Globus pallidus (tissue), 1 donor: ENCODE measurements around the gene HAAO.
A peak's percentile ranks its signal among the peaks of the same experiment; 100 is the strongest.
"Not testable (repeated sequence)": the region's sequence is repeated elsewhere in the genome, so short reads cannot be mapped to it uniquely, and the experiment has no call there.

Experiments used
- DNase-seq: peaks from one replicate; pipeline ENCODE4 v3.0.0-alpha.2; 2015; ENCODE audit warnings: low spot score

The HAAO gene

GRCh38 chr2:42747422-42747821, 45.0 kb downstream of the HAAO start:
- DNase-seq = no peak

GRCh38 chr2:42744545-42745082, 47.8 kb downstream of the HAAO start:
- DNase-seq = no peak

- no peak for DNase-seq
Measured at GRCh38 chr2:42743659-42743990, 48.8 kb downstream of the HAAO start.

DNA sequence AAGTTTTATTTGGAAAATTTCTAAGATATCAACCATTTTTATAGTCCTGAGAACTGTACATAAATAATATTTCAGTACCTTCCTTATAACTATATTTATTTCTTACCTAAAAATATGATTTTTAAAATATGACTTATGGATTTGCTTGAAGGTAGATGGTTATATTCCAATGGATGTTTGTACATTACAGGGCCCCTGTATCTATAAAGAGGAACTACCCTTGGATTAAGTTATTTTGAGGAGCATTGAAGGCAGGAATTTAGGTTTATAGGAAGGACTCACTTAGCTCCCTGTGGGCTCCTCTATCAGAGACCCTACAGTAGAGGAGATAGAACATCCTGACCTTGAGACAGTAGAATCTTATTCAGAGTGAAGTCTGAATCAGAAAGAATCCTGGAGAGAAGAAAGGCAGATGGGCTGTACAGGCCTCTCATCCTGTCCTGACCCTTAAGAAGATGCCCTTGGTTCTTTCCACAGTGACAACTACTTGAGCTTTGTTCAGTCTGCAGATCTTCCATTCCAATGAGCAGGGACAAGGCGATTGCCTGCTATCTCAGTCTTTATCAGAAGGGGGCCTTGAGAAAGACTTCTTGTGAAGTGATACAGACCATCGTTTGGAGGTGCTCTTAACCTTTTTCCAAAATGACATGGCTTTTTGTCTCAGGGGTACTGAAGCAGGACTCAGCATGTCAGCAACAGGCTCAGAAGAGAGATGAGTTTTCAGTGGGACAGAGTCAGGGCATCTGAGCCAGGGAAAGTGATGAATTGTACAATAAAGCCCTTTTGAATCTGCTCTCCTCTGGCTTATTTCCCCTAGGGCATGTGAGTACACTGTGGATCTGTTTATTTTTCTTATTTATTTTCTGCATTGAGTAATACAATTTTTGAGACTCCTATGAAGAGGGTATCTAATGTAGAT, 49.4 kb downstream of the HAAO start:
- DNase-seq = no peak

DNA sequence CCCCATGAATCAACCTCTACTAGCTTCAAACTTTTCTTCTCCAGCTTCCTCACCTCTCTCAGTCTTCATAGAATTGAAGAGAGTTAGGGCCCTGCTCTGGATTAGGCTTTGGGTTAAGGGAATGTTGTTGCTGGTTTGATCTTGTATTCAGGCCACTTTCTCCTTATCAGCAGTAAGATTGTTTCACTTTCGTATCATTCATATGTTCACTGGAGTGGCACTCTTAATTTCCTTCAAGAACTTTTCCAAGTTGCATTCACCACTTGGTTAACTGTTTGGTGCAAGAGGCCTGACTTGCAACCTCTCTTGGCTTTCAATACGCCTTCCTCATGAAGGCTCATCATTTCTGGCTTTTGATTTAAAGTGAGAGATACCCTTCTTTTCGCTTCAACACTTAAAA, 51.2 kb downstream of the HAAO start:
- no peak for DNase-seq

GRCh38 chr2:42736598-42737322, 55.6 kb downstream of the HAAO start:
- DNase-seq = no peak

GRCh38 chr2:42733852-42734251, 58.5 kb downstream of the HAAO start:
- DNase-seq = no peak

GRCh38 chr2:42731316-42731715, 61.1 kb downstream of the HAAO start:
- not testable (repeated sequence) for DNase-seq

DNA sequence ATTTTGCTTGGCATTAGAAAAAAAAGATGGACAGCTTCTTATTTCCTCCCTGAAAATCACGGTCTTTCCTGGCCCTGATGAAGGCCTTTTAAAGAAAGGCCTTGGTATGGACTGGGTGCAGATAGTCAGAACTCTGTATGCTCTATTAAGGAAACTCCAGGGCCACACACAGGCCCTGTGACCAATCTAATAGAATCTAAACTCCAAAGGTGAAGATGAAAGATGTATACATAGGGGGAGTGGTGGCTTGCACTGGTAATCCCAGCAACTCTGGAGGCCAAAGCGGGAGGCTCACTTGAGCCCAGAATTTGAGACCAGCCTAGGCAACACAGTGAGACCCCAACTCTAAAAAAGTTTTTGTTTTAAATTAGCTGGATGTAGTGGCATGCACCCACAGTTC, 65.7 kb downstream of the HAAO start:
- DNase-seq = no peak

DNA sequence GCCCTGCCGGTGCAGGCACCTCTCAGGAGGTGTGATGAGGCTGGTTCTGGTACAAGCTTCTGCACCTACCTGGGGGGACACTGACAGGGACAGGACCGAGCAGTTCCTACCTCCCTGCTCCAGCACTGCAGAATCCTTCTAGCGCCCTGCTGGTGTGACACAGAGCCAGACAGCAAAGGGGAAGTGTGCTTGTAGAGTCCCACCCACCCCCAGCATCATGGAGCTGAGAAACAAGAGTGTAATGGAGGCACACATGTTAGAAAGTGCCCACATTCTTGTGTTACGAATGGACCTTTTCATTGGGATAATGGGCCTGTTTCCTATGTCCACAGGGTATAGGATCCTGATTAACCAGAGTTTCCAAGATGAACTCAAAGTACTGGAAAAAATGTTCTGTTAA, 66.7 kb downstream of the HAAO start:
- DNase-seq = no peak

- DNase-seq = no peak
Measured at GRCh38 chr2:42724886-42725285, 67.5 kb downstream of the HAAO start.

DNA sequence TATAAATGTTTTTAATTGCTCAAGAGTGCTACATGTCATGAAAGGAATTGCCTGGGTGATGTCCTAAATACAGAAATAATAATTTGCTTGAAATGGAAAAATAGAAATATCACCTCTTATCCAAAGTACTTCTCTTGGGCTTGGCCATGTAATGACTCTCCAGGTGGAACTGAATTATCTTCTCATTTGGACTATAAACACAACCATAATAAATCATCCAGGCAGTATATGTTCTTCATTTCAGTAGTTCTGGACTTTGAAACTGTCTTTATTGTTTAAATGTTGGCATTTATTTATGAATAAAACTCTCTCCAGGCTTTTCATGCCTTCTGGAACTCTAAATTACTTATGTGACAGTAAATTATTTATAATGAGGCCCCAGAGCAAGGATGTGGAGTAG, 68.9 kb downstream of the HAAO start:
- DNase-seq = no peak

GRCh38 chr2:42722320-42723190, 69.8 kb downstream of the HAAO start:
- peak; percentile 20 for DNase-seq

DNA sequence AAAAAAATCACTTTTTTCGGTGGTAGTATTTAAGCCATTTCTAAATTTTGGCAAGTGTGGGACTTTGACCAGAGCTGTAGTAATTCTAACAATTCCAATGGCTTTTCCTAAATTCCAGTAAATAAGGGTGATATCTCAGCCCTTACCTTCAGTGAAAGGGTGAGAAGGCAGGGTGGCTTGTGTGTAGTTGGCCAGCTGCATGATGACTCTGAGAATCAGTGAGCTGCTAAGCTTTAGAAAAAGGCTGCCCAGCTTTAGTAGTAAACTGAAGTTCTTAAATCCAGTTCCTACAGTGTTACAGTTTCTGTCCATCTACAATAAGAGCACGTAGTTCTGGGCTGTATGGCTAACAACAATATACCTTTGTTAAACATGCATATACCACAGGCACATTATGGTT, 70.5 kb downstream of the HAAO start:
- DNase-seq = no peak
